Measurements from ENCODE around the gene IFIT1.
"Not testable (repeated sequence)": the region's sequence is repeated elsewhere in the genome, so short reads cannot be mapped to it uniquely, and the experiment has no call there.

IFIT1 gene

GRCh38 chr10:89384474-89385340, 7.7 kb upstream of the IFIT1 start:
- H3K4me3 ChIP-seq (ENCODE audit: low read length in 2 of 2), result no peak overlapping the region
- no peaks in the 10 kb centered on the region for H3K27me3 ChIP-seq (ENCODE audit: control insufficient read depth in 1 of 2, insufficient read depth in 2 of 2, low read length in 2 of 2)
- H3K27ac ChIP-seq (ENCODE audit: low read length), result no peak overlapping the region
- no peaks in the 10 kb centered on the region for H3K4me1 ChIP-seq (ENCODE audit: control insufficient read depth, insufficient read depth, low read length)
- no peak overlapping the region for H3K9ac ChIP-seq (ENCODE audit: low read length in 2 of 2)
- H3K9me3 ChIP-seq (ENCODE audit: control insufficient read depth in 2 of 2, low read length in 2 of 2), result no peaks in the 10 kb centered on the region
- H3K36me3 ChIP-seq (ENCODE audit: control insufficient read depth in 2 of 2, insufficient read depth in 2 of 2, low read length in 2 of 2), result no peaks in the 10 kb centered on the region

DNA sequence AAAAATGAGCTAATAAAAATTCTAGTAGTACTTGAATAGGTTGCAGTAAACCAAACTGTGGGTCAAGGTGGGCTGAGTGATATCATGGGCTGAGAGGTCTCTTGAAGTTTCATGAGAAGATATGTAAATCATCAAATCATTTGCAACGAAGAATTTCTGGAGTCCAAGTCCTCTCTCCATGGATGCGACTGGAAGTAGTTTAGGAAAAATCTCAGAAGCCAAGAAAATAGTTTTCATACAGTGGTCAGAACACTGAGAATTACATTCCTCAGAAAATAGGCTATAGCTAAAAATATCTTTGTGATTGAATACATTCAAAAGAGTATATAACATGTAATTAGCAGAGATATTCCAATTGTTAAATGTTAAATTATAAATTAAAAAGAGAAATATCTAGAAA, 3.6 kb upstream of the IFIT1 start:
- Histone ChIP-seq H3K27me3 (ENCODE audit: control insufficient read depth in 1 of 2, insufficient read depth in 2 of 2, low read length in 2 of 2) (no peaks in the 10 kb centered on the region), H3K9ac (ENCODE audit: low read length in 2 of 2) (no peak overlapping the region), H3K4me3 (ENCODE audit: low read length in 2 of 2) (no peak overlapping the region), H3K9me3 (ENCODE audit: control insufficient read depth in 2 of 2, low read length in 2 of 2) (no peaks in the 10 kb centered on the region), H3K36me3 (ENCODE audit: control insufficient read depth in 2 of 2, insufficient read depth in 2 of 2, low read length in 2 of 2) (no peaks in the 10 kb centered on the region), H3K27ac (ENCODE audit: low read length) (no peak overlapping the region), H3K4me1 (ENCODE audit: control insufficient read depth, insufficient read depth, low read length) (peaks cover 16% of the 10 kb centered on the region)

- H3K4me1 ChIP-seq (ENCODE audit: control insufficient read depth, insufficient read depth, low read length), result peaks cover 16% of the 10 kb centered on the region
- H3K9ac ChIP-seq (ENCODE audit: low read length in 2 of 2), result no peak overlapping the region
- no peak overlapping the region for H3K4me3 ChIP-seq (ENCODE audit: low read length in 2 of 2)
- H3K27me3 ChIP-seq (ENCODE audit: control insufficient read depth in 1 of 2, insufficient read depth in 2 of 2, low read length in 2 of 2), result no peaks in the 10 kb centered on the region
- no peaks in the 10 kb centered on the region for H3K9me3 ChIP-seq (ENCODE audit: control insufficient read depth in 2 of 2, low read length in 2 of 2)
- H3K36me3 ChIP-seq (ENCODE audit: control insufficient read depth in 2 of 2, insufficient read depth in 2 of 2, low read length in 2 of 2), result no peaks in the 10 kb centered on the region
- no peak overlapping the region for H3K27ac ChIP-seq (ENCODE audit: low read length)
These were observed 3.2 kb upstream of the IFIT1 start for GRCh38 chr10:89389254-89389653.

GRCh38 chr10:89390476-89391225, 1.8 kb upstream of the IFIT1 start:
- no peak overlapping the region for H3K9ac ChIP-seq (ENCODE audit: low read length in 2 of 2)

DNA sequence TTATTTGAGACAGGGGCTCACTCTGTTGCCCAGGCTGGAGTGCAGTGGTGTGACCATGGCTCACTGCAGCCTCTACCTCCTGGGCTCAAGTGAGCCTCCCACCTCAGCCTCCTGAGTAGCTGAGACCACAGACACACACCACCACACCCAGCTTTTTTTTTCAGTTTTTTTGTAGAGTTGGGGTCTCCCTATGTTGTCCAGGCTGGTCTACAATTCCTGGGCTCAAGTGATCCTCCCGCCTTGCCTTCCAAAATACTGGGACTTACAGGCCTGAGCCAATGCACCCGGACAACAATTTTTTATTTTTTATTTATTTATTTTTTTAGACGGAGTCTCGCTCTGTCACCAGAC, 1.2 kb upstream of the IFIT1 start:
- not testable (repeated sequence) for H3K36me3 ChIP-seq (ENCODE audit: control insufficient read depth in 2 of 2, insufficient read depth in 2 of 2, low read length in 2 of 2); H3K9ac ChIP-seq (ENCODE audit: low read length in 2 of 2); H3K9me3 ChIP-seq (ENCODE audit: control insufficient read depth in 2 of 2, low read length in 2 of 2); H3K27ac ChIP-seq (ENCODE audit: low read length); H3K27me3 ChIP-seq (ENCODE audit: control insufficient read depth in 1 of 2, insufficient read depth in 2 of 2, low read length in 2 of 2); H3K4me3 ChIP-seq (ENCODE audit: low read length in 2 of 2)
- H3K4me1 ChIP-seq (ENCODE audit: control insufficient read depth, insufficient read depth, low read length), result peaks cover 19% of the 10 kb centered on the region

More at GRCh38 chr10:89390476-89391225, 1.8 kb upstream of the IFIT1 start:
- no peak overlapping the region for H3K27ac ChIP-seq (ENCODE audit: low read length)
- no peak overlapping the region for H3K4me3 ChIP-seq (ENCODE audit: low read length in 2 of 2)
- no peaks in the 10 kb centered on the region for H3K36me3 ChIP-seq (ENCODE audit: control insufficient read depth in 2 of 2, insufficient read depth in 2 of 2, low read length in 2 of 2)
- no peaks in the 10 kb centered on the region for H3K9me3 ChIP-seq (ENCODE audit: control insufficient read depth in 2 of 2, low read length in 2 of 2)
- no peaks in the 10 kb centered on the region for H3K27me3 ChIP-seq (ENCODE audit: control insufficient read depth in 1 of 2, insufficient read depth in 2 of 2, low read length in 2 of 2)
- peaks cover 19% of the 10 kb centered on the region for H3K4me1 ChIP-seq (ENCODE audit: control insufficient read depth, insufficient read depth, low read length)

- Histone ChIP-seq H3K36me3 (ENCODE audit: control insufficient read depth in 2 of 2, insufficient read depth in 2 of 2, low read length in 2 of 2) (no peaks in the 10 kb centered on the region), H3K27me3 (ENCODE audit: control insufficient read depth in 1 of 2, insufficient read depth in 2 of 2, low read length in 2 of 2) (no peaks in the 10 kb centered on the region), H3K4me3 (ENCODE audit: low read length in 2 of 2) (peak overlapping the region; percentile 74 to 80), H3K27ac (ENCODE audit: low read length) (peak overlapping the region; percentile 53), H3K4me1 (ENCODE audit: control insufficient read depth, insufficient read depth, low read length) (peaks cover 19% of the 10 kb centered on the region), H3K9me3 (ENCODE audit: control insufficient read depth in 2 of 2, low read length in 2 of 2) (no peaks in the 10 kb centered on the region), H3K9ac (ENCODE audit: low read length in 2 of 2) (peak overlapping the region; percentile 50 to 66)
These were observed 551 bp downstream of the IFIT1 start for GRCh38 chr10:89392974-89393373.

- Histone ChIP-seq H3K9ac (ENCODE audit: low read length in 2 of 2) (no peak overlapping the region), H3K4me1 (ENCODE audit: control insufficient read depth, insufficient read depth, low read length) (peaks cover 19% of the 10 kb centered on the region), H3K4me3 (ENCODE audit: low read length in 2 of 2) (peak overlapping the region; percentile 33 to 80), H3K27me3 (ENCODE audit: control insufficient read depth in 1 of 2, insufficient read depth in 2 of 2, low read length in 2 of 2) (no peaks in the 10 kb centered on the region), H3K27ac (ENCODE audit: low read length) (no peak overlapping the region), H3K36me3 (ENCODE audit: control insufficient read depth in 2 of 2, insufficient read depth in 2 of 2, low read length in 2 of 2) (no peaks in the 10 kb centered on the region), H3K9me3 (ENCODE audit: control insufficient read depth in 2 of 2, low read length in 2 of 2) (no peaks in the 10 kb centered on the region)
These were observed 1.5 kb downstream of the IFIT1 start for GRCh38 chr10:89393898-89394297.

- H3K36me3 ChIP-seq (ENCODE audit: control insufficient read depth in 2 of 2, insufficient read depth in 2 of 2, low read length in 2 of 2), result no peaks in the 10 kb centered on the region
- no peak overlapping the region for H3K27ac ChIP-seq (ENCODE audit: low read length)
- no peaks in the 10 kb centered on the region for H3K9me3 ChIP-seq (ENCODE audit: control insufficient read depth in 2 of 2, low read length in 2 of 2)
- H3K9ac ChIP-seq (ENCODE audit: low read length in 2 of 2), result no peak overlapping the region
- H3K4me3 ChIP-seq (ENCODE audit: low read length in 2 of 2), result peak overlapping the region in 1 of 2 donors; percentile 15
- H3K4me1 ChIP-seq (ENCODE audit: control insufficient read depth, insufficient read depth, low read length), result peaks cover 19% of the 10 kb centered on the region
- H3K27me3 ChIP-seq (ENCODE audit: control insufficient read depth in 1 of 2, insufficient read depth in 2 of 2, low read length in 2 of 2), result no peaks in the 10 kb centered on the region
These were observed 2.7 kb downstream of the IFIT1 start for GRCh38 chr10:89395141-89395540.

- Histone ChIP-seq H3K4me3 (ENCODE audit: low read length in 2 of 2) (no peak overlapping the region), H3K27ac (ENCODE audit: low read length) (no peak overlapping the region)
These were observed 5.8 kb downstream of the IFIT1 start for GRCh38 chr10:89398003-89398749.

DNA sequence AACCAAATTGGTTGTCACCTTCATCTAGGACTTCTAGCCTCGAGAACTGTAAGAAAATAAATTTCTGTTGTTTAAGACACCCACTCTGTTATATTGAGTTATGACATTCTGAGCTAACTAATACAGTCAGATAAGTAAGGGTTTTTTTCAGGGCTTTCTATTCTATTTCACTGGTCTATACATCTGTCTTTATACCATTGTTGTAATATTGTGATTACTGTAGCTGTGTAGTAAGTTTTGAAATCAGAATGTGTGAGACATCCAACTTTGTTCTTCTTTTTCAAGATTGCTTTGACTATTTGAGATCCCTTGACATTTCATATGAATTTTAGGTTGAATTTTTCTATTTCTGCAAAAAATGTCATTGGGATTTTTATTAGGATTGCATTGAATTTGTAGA, 7.5 kb downstream of the IFIT1 start:
- Histone ChIP-seq H3K27ac (ENCODE audit: low read length) (no peak overlapping the region), H3K4me3 (ENCODE audit: low read length in 2 of 2) (no peak overlapping the region), H3K36me3 (ENCODE audit: control insufficient read depth in 2 of 2, insufficient read depth in 2 of 2, low read length in 2 of 2) (peaks cover 14 to 16% of the 10 kb centered on the region in 2 donors)

More at GRCh38 chr10:89398003-89398749, 5.8 kb downstream of the IFIT1 start:
- Histone ChIP-seq H3K9me3 (ENCODE audit: control insufficient read depth in 2 of 2, low read length in 2 of 2) (no peaks in the 10 kb centered on the region), H3K9ac (ENCODE audit: low read length in 2 of 2) (no peak overlapping the region), H3K4me1 (ENCODE audit: control insufficient read depth, insufficient read depth, low read length) (peaks cover 4% of the 10 kb centered on the region), H3K36me3 (ENCODE audit: control insufficient read depth in 2 of 2, insufficient read depth in 2 of 2, low read length in 2 of 2) (peaks cover 8 to 12% of the 10 kb centered on the region in 2 donors), H3K27me3 (ENCODE audit: control insufficient read depth in 1 of 2, insufficient read depth in 2 of 2, low read length in 2 of 2) (no peaks in the 10 kb centered on the region)

More for the DNA sequence above, 7.5 kb downstream of the IFIT1 start:
- Histone ChIP-seq H3K9me3 (ENCODE audit: control insufficient read depth in 2 of 2, low read length in 2 of 2) (no peaks in the 10 kb centered on the region), H3K4me1 (ENCODE audit: control insufficient read depth, insufficient read depth, low read length) (no peaks in the 10 kb centered on the region), H3K27me3 (ENCODE audit: control insufficient read depth in 1 of 2, insufficient read depth in 2 of 2, low read length in 2 of 2) (no peaks in the 10 kb centered on the region), H3K9ac (ENCODE audit: low read length in 2 of 2) (no peak overlapping the region)
